ENCODE data around the gene TEX14. TPM values are rescaled to one million over a fixed set of nuclear protein-coding genes. Genes with fewer than 3 reads are reported as not detected.

Gene TEX14
- total RNA-seq, 6 experiments from 2014 or later: 0.04 to 0.12 (median 0.09) TPM; not detected in 3

DNA sequence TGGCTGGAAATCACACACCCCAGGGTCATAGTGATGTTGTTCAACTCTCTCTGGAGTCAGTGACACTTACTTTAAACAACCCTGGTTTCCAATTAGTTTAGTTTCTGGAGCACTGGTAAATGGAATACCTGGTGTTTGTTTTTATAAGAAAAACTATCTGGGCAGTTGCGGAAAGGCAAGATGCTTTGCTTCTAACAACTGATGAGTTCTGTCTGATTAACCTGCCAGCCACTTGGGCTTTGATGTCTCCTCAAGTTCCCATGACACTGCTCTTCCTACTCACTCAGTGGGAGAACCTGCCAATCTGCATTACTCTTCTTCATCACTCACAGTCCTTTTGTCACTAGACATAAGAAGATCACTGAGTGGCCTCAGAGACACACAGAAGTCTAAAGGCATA is 98.7 kb downstream of the TEX14 start:
- 86% methylated on average over 1 of the region's 1 CpG for WGBS (ENCODE audit: insufficient coverage, low coverage, low lambda C conversion rate, missing lambda C conversion rate)
- H3K36me3 ChIP-seq: no peaks in the 10 kb centered on the region
- no peaks in the 10 kb centered on the region for H3K9me3 ChIP-seq
- ATAC-seq (no peak), DNase-seq (no peak)
- H3K4me3 ChIP-seq: no peak overlapping the region
- no peaks in the 10 kb centered on the region for H3K27me3 ChIP-seq
- TF ChIP-seq, protein P1, sequence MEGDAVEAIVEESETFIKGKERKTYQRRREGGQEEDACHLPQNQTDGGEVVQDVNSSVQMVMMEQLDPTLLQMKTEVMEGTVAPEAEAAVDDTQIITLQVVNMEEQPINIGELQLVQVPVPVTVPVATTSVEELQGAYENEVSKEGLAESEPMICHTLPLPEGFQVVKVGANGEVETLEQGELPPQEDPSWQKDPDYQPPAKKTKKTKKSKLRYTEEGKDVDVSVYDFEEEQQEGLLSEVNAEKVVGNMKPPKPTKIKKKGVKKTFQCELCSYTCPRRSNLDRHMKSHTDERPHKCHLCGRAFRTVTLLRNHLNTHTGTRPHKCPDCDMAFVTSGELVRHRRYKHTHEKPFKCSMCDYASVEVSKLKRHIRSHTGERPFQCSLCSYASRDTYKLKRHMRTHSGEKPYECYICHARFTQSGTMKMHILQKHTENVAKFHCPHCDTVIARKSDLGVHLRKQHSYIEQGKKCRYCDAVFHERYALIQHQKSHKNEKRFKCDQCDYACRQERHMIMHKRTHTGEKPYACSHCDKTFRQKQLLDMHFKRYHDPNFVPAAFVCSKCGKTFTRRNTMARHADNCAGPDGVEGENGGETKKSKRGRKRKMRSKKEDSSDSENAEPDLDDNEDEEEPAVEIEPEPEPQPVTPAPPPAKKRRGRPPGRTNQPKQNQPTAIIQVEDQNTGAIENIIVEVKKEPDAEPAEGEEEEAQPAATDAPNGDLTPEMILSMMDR (IDR thresholded peaks at IDR 0.05): no peak
- no peak for TF ChIP-seq POLR2A (IDR thresholded peaks at IDR 0.05)
- H3K4me1 ChIP-seq: no peaks in the 10 kb centered on the region
- intact Hi-C loops (cut with DNase I): no loop called here
- no peak overlapping the region for H3K27ac ChIP-seq

GRCh38 chr17:58591455-58591854 is 100.4 kb downstream of the TEX14 start:
- WGBS (ENCODE audit: insufficient coverage, low coverage, low lambda C conversion rate, missing lambda C conversion rate): 87% methylated on average over 6 of the region's 6 CpGs
- DNase-seq (no peak), ATAC-seq (no peak)
- TF ChIP-seq, protein P1 (IDR thresholded peaks at IDR 0.05): no peak
- TF ChIP-seq POLR2A (IDR thresholded peaks at IDR 0.05): no peak
- Histone ChIP-seq H3K27me3 (no peaks in the 10 kb centered on the region), H3K36me3 (no peaks in the 10 kb centered on the region), H3K4me3 (no peak overlapping the region), H3K4me1 (no peaks in the 10 kb centered on the region), H3K27ac (no peak overlapping the region), H3K9me3 (no peaks in the 10 kb centered on the region)
- intact Hi-C loops (cut with DNase I): no loop called here

- H3K36me3 ChIP-seq: no peaks in the 10 kb centered on the region
- DNase-seq (no peak), ATAC-seq (no peak)
- H3K27me3 ChIP-seq: no peaks in the 10 kb centered on the region
- no peak overlapping the region for H3K4me3 ChIP-seq
- 100% methylated on average over 1 of the region's 2 CpGs for WGBS (ENCODE audit: insufficient coverage, low coverage, low lambda C conversion rate, missing lambda C conversion rate)
- no peak for TF ChIP-seq POLR2A (IDR thresholded peaks at IDR 0.05)
- TF ChIP-seq, protein P1 (IDR thresholded peaks at IDR 0.05): no peak
- H3K4me1 ChIP-seq: no peaks in the 10 kb centered on the region
- H3K27ac ChIP-seq: no peak overlapping the region
- H3K9me3 ChIP-seq: no peaks in the 10 kb centered on the region
- intact Hi-C loops (cut with DNase I): no loop called here
These were observed 101.5 kb downstream of the TEX14 start for GRCh38 chr17:58590377-58590776.

DNA sequence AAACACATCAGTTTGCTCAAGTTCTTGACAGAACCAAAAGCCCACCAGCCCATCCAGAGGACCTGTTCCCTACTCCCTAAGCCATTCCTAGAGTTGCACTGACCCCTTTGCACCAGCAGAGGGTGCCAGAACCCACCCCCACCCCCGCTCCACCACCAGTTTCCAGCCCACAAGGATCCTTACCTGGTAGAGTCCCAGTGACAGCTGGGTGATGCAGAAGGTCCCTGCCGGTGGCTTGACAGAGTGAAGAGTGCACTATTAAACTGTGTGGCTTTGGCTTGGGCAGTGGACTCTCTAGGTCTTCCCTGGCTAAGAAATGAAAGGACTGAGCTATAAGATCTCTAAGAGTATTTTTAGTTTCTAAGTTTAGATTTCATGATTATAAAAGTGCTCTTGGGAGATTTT is 104.1 kb downstream of the TEX14 start:
- ATAC-seq (peak; percentile 86 to 94 (median 88)), DNase-seq (peak; percentile 37 to 64 (median 58))
- intact Hi-C loops (cut with DNase I): no loop called here
- Histone ChIP-seq H3K4me3 (no peak overlapping the region), H3K36me3 (no peaks in the 10 kb centered on the region), H3K9me3 (no peaks in the 10 kb centered on the region), H3K27ac (no peak overlapping the region), H3K27me3 (no peaks in the 10 kb centered on the region), H3K4me1 (no peaks in the 10 kb centered on the region)
- TF ChIP-seq, protein P1 (IDR thresholded peaks at IDR 0.05): peak; percentile 81 to 91 (median 87)
- no peak for TF ChIP-seq POLR2A (IDR thresholded peaks at IDR 0.05)
- WGBS (ENCODE audit: insufficient coverage, low coverage, low lambda C conversion rate, missing lambda C conversion rate): 10% methylated on average over 2 of the region's 2 CpGs
